DOHH2 (cell line): ENCODE measurements around the gene MYOG.

Experiments used
- H3F3A ChIP-seq: fragments of 200-600 bp; sonication (generic), shearing (Covaris generic); 2 replicates; pipeline ENCODE4 v1.6.0; 2016; ENCODE audit warnings: antibody characterized with exemption, mild to moderate bottlenecking; ENCODE audit not compliant: control insufficient read depth, insufficient read depth
- H3K27ac ChIP-seq: fragments of 200-600 bp; sonication (generic); 2 replicates; pipeline ENCODE4 v1.5.1; 2014; ENCODE audit warnings: low read depth, mild to moderate bottlenecking, low read length, moderate library complexity
- H3K27me3 ChIP-seq: fragments of 200-600 bp; sonication (generic); 2 replicates; pipeline ENCODE4 v1.6.1; 2014; ENCODE audit warnings: mild to moderate bottlenecking, low read length, mixed read lengths; ENCODE audit not compliant: control insufficient read depth
- H3K36me3 ChIP-seq: fragments of 200-600 bp; sonication (generic); 2 replicates; pipeline ENCODE4 v1.6.1; 2014; ENCODE audit warnings: mild to moderate bottlenecking, low read length, moderate library complexity, mixed read lengths; ENCODE audit not compliant: control insufficient read depth
- H3K4me1 ChIP-seq: fragments of 200-600 bp; sonication (generic); 2 replicates; pipeline ENCODE4 v1.6.1; 2014; ENCODE audit warnings: mild to moderate bottlenecking, low read length, mixed read lengths; ENCODE audit not compliant: control insufficient read depth
- H3K4me2 ChIP-seq: fragments of 200-600 bp; sonication (generic); 2 replicates; pipeline ENCODE4 v1.6.0; 2014; ENCODE audit warnings: mild to moderate bottlenecking, low read length, moderate library complexity
- H3K4me3 ChIP-seq: fragments of 200-600 bp; sonication (generic); 2 replicates; pipeline ENCODE4 v1.5.1; 2014; ENCODE audit warnings: mild to moderate bottlenecking, low read length, mixed read lengths
- H3K79me2 ChIP-seq: fragments of 200-600 bp; sonication (generic); 2 replicates; pipeline ENCODE4 v1.6.1; 2014; ENCODE audit warnings: mild to moderate bottlenecking, low read length, mixed read lengths; ENCODE audit not compliant: control insufficient read depth
- H3K9me2 ChIP-seq: fragments of 200-600 bp; sonication (generic); replicated peaks from 2 replicates; pipeline ENCODE4 v1.6.1; 2014; ENCODE audit warnings: mild to moderate bottlenecking, low read length, mixed read lengths; ENCODE audit not compliant: control insufficient read depth
- H3K9me3 ChIP-seq: fragments of 200-600 bp; sonication (generic); 2 replicates; pipeline ENCODE4 v1.6.1; 2014; ENCODE audit warnings: antibody characterized with exemption, low read length, mixed read lengths; ENCODE audit not compliant: control insufficient read depth, insufficient read depth
- H4K20me1 ChIP-seq: fragments of 200-600 bp; sonication (generic); 2 replicates; pipeline ENCODE4 v1.6.0; 2014; ENCODE audit warnings: low read depth, mild to moderate bottlenecking, antibody characterized with exemption, low read length, moderate library complexity; ENCODE audit not compliant: control insufficient read depth, insufficient read depth
- CTCF ChIP-seq: fragments of 200-600 bp; sonication (generic); IDR thresholded peaks from one replicate; pipeline ENCODE4 v1.5.1; 2014; ENCODE audit warnings: antibody characterized with exemption, mild to moderate bottlenecking, low read depth, low read length; ENCODE audit not compliant: poor library complexity, severe bottlenecking
- EZH2phosphoT487 ChIP-seq: fragments of 200-600 bp; sonication (generic); IDR thresholded peaks from 2 replicates; pipeline ENCODE4 v1.6.1; 2017; ENCODE audit warnings: borderline replicate concordance, mild to moderate bottlenecking, antibody characterized with exemption, low read length, moderate library complexity, mixed read lengths

The MYOG gene

GRCh38 chr1:203057911-203058675, 27.7 kb downstream of the MYOG start:
- Histone ChIP-seq H3K36me3 (no peaks in the 10 kb centered on the region), H3K9me2 (no peaks in the 10 kb centered on the region), H3K27me3 (no peaks in the 10 kb centered on the region; the same call in 1 of the 2 replicates), H3K4me3 (no peak overlapping the region), H3K9me3 (no peaks in the 10 kb centered on the region), H3K79me2 (no peaks in the 10 kb centered on the region), H3K4me1 (no peaks in the 10 kb centered on the region), H3K27ac (no peak overlapping the region), H3K4me2 (no peak overlapping the region), H3F3A (no peaks in the 10 kb centered on the region), H4K20me1 (no peaks in the 10 kb centered on the region)
- TF ChIP-seq CTCF (no peak), EZH2phosphoT487 (no peak)

DNA sequence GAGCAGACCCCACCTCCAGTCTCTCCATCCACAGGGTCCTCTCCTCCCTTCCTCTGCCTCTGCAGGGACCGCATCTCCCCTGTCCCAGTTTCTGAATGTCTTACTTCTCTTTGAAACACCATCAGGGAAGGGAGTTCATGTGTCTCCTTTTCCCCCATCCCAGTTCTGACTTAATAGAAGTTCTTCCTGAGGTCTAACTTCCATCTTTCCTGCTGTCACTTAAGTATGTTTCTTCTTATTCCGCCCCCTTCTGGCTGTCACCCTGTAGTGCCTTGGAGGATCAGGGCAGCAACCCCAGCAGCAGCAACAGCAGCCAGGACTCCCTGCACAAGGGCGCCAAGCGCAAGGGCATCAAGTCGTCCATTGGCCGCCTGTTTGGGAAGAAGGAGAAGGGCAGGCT, 29.3 kb downstream of the MYOG start:
- H3F3A ChIP-seq: no peaks in the 10 kb centered on the region
- H3K79me2 ChIP-seq: no peaks in the 10 kb centered on the region
- no peaks in the 10 kb centered on the region for H3K9me2 ChIP-seq
- H3K27me3 ChIP-seq: no peaks in the 10 kb centered on the region; the same call in 1 of the 2 replicates
- H3K9me3 ChIP-seq: no peaks in the 10 kb centered on the region
- no peak overlapping the region for H3K27ac ChIP-seq
- H3K4me2 ChIP-seq: no peak overlapping the region
- no peak overlapping the region for H3K4me3 ChIP-seq
- no peaks in the 10 kb centered on the region for H3K36me3 ChIP-seq
- TF ChIP-seq EZH2phosphoT487 (no peak), CTCF (peak; percentile 47)
- H3K4me1 ChIP-seq: no peaks in the 10 kb centered on the region
- H4K20me1 ChIP-seq: no peaks in the 10 kb centered on the region

GRCh38 chr1:203056012-203056411, 29.8 kb downstream of the MYOG start:
- H3K79me2 ChIP-seq: no peaks in the 10 kb centered on the region
- no peak for TF ChIP-seq EZH2phosphoT487
- no peak for TF ChIP-seq CTCF
- H3K27ac ChIP-seq: no peak overlapping the region

More at GRCh38 chr1:203056012-203056411, 29.8 kb downstream of the MYOG start:
- Histone ChIP-seq H3K9me3 (no peaks in the 10 kb centered on the region), H3K9me2 (no peaks in the 10 kb centered on the region), H3K4me3 (no peak overlapping the region), H3F3A (no peaks in the 10 kb centered on the region), H4K20me1 (no peaks in the 10 kb centered on the region), H3K36me3 (no peaks in the 10 kb centered on the region), H3K27me3 (no peaks in the 10 kb centered on the region; the same call in 1 of the 2 replicates), H3K4me2 (no peak overlapping the region), H3K4me1 (no peaks in the 10 kb centered on the region)
